Right ventricle myocardium inferior (tissue), 1 donor: Measurements from ENCODE around the gene GUCD1. TPM values are rescaled to one million over a fixed set of nuclear protein-coding genes. Genes with fewer than 3 reads are reported as not detected.
"Not testable (repeated sequence)": the region's sequence is repeated elsewhere in the genome, so short reads cannot be mapped to it uniquely, and the experiment has no call there.

Experiments used
- ATAC-seq: fragments of 200-7000 bp; cut with Tn5 transposase; one replicate; pipeline ENCODE4 v1.9.1; 2020; ENCODE audit warnings: mild to moderate bottlenecking, moderate library complexity
- DNase-seq: peaks from one replicate; pipeline ENCODE4 v3.0.0; 2021; ENCODE audit errors: missing footprints
- intact Hi-C: fragments of 100-400 bp; cut with DNase I; formaldehyde crosslinking; loops from one replicate; pipeline ENCODE4 v1.11.0; 2022
- long read RNA-seq: library from polyadenylated mRNA; unstranded; transcript quantifications from one replicate; pipeline ENCODE4 v2.0.0, GENCODE V29; 2021
- total RNA-seq: library from RNA; stranded (reverse); fragmentation: NEBNext Ultra II Directional; extraction: Animal tissue kit (Norgen Biotek cat#: 25700); gene quantifications from one replicate; pipeline ENCODE4 v1.2.1, GENCODE V29; 2021
- donor health status: DM: no; HTN: yes; CAD: no; lungs with severe emphysema.

GUCD1 gene
- 266 TPM for total RNA-seq
- long read RNA-seq, transcript GUCD1-203 (6 exons, 1,606 nt), result minor isoform, 5 of 222 reads
- long read RNA-seq, transcript GUCD1-206 (6 exons, 3,613 nt), result major isoform, 137 of 222 reads
- long read RNA-seq, transcript GUCD1-212 (2 exons, 510 nt), result minor isoform, 9 of 222 reads
- long read RNA-seq, transcript GUCD1-204 (6 exons, 3,482 nt), result minor isoform, 9 of 222 reads
- long read RNA-seq, partial matches to known transcripts, result 6 of 222 reads
- long read RNA-seq, other reads (novel, unspliced or antisense), result 47 of 222 reads

GRCh38 chr22:24554313-24555164 lies at the start of gene GUCD1:
Gene GUCD1, minus strand, starts transcription at chr22:24555138. Its CDS starts 147 bp downstream, at chr22:24554991.
- intact Hi-C loops, result no loop called here
- no peak for ATAC-seq
- DNase-seq, result peak; percentile 74

- ATAC-seq, intact Hi-C loops: not testable (repeated sequence)
- peak; percentile 31 for DNase-seq
Observed at GRCh38 chr22:24603770-24604629, 49.1 kb upstream of the GUCD1 start.

GRCh38 chr22:24602847-24603769 lies 48.2 kb upstream of the GUCD1 start, which contains the start of gene GGT1:
Gene GGT1, plus strand, starts transcription at chr22:24603193. Its CDS starts 7,889 bp downstream, at chr22:24611082.
- peak; percentile 53 for DNase-seq
- ATAC-seq, intact Hi-C loops: not testable (repeated sequence)

GRCh38 chr22:24602105-24602749 lies 47.3 kb upstream of the GUCD1 start:
- ATAC-seq, intact Hi-C loops: not testable (repeated sequence)
- peak; percentile 5 for DNase-seq

GRCh38 chr22:24601217-24602104 lies 46.5 kb upstream of the GUCD1 start:
- peak; percentile 86 for ATAC-seq
- intact Hi-C loops, result no loop called here
- peak; percentile 79 for DNase-seq

GRCh38 chr22:24599958-24600715 lies 45.2 kb upstream of the GUCD1 start:
- intact Hi-C loops, ATAC-seq, DNase-seq: not testable (repeated sequence)

GRCh38 chr22:24599514-24599913 lies 44.6 kb upstream of the GUCD1 start:
- no peak for DNase-seq
- intact Hi-C loops, result no loop called here
- no peak for ATAC-seq

GRCh38 chr22:24597076-24597475 lies 42.1 kb upstream of the GUCD1 start:
- DNase-seq, ATAC-seq, intact Hi-C loops: not testable (repeated sequence)

- intact Hi-C loops, result no loop called here
- ATAC-seq, result no peak
- no peak for DNase-seq
Observed at GRCh38 chr22:24595863-24596262, 40.9 kb upstream of the GUCD1 start.

- ATAC-seq, result no peak
- intact Hi-C loops, result no loop called here
- DNase-seq, result no peak
Observed at GRCh38 chr22:24595228-24595627, 40.3 kb upstream of the GUCD1 start.

GRCh38 chr22:24594569-24595120 lies 39.7 kb upstream of the GUCD1 start:
- no peak for DNase-seq
- ATAC-seq, result no peak
- intact Hi-C loops, result no loop called here

- intact Hi-C loops, result no loop called here
- ATAC-seq (no peak), DNase-seq (no peak)
Observed at GRCh38 chr22:24593836-24594568, 39.1 kb upstream of the GUCD1 start.

- intact Hi-C loops, DNase-seq, ATAC-seq: not testable (repeated sequence)
Observed at GRCh38 chr22:24593559-24593835, 38.6 kb upstream of the GUCD1 start.

GRCh38 chr22:24592851-24593558 lies 38.1 kb upstream of the GUCD1 start, which contains the start of gene LRRC75B:
Gene LRRC75B, minus strand, starts transcription at chr22:24593073. Its CDS starts 34 bp downstream, at chr22:24593039.
- DNase-seq (peak; percentile 93), ATAC-seq (peak; percentile 95)
- intact Hi-C loops, result no loop called here
